CD4-positive, alpha-beta T cell treated with Interleukin-4 for 1 hour (primary cell): ENCODE measurements around the gene HID1.

Experiments
- DNase-seq, 2 donors: peaks; one replicate each; pipeline ENCODE4 v3.0.0-alpha.2; 2020 to 2022

HID1 gene

DNA sequence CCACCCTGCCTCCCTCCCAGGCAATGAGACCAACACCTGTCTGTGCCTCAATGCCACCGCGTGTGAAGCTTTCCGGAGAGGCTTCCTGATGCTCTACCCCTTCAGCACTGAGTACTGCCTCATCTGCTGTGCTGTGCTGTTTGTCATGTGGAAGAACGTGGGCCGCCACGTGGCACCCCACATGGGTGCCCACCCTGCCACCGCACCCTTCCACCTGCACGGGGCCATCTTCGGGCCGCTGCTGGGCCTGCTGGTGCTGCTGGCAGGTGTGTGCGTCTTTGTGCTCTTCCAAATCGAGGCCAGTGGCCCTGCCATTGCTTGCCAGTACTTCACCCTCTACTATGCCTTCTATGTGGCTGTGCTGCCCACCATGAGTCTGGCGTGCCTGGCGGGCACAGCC, 25.9 kb downstream of the HID1 start:
- no peak for DNase-seq

DNA sequence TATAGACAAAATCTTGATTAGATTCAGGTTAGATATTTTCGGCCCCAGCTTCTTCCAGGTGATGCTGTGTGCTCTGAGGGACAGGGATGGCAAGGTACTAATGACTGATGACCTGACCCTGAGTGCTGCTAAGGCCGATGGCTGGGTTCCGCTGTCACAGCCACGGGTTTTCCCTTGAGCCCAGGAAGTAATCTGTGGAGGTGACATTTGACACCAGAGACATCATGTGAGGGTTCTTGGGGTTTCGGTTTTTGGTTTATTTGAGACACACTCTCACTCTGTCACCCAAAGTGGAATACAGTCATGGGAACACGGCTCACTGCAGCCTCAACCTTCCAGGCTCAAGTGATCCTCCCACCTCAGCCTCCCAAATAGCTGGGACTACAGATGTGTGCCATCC, 27.0 kb downstream of the HID1 start:
- DNase-seq: no peak

DNA sequence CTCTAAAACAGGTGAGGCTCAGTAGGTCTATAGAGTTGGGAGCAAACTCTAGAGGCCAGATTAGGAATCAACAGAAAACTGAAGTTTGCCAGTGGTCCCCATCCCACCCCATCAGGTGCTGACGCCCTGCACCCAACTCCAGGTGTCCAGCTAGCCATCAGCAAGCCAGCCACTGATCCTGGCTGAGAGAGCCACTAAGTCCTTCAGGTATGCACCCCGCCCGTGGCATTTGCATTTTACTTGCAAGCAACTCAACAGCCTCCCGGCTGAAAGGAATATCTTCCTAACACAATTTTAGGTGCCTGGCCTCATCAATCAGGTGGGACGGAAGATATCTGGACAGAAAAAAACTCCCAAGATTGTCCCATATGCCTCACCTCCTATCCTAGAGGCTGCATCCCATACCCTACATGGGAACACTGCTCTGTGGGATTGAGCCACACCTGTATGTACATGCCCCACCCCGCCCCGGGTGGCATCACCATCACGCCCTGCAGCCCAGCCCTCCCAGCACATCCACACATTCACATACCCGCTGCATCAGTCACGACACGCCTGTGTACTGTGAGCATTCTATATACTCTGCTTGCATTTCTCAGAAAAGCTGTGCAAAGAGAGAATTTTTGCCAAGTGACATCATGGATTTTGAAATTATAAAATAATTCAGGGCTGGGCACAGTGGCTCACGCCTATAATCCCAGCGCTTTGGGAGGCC, 28.6 kb downstream of the HID1 start:
- no peak for DNase-seq

DNA sequence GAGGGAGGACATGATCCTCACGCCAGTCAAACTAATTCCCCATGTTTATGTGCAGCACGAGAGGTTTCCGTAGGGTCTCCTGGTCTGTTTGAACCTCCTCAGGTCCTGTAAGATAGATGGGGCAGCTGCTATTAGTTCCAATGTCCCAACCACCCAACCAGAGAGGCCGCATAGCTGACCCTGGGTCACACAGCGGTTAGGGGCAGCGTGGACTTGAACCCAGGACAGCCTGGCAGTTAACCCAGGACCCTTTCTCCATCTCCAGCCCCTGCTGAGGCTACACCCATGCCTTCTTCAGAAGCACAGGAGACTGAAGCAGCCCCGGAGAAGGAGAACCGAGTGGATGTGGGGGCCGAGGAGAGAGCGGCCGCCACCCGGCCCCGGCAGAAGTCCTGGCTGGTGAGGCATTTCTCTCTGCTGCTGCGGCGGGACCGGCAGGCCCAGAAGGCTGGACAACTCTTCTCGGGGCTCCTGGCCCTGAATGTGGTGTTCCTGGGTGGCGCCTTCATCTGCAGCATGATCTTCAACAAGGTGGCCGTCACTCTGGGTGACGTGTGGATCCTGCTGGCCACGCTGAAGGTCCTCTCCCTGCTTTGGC, 31.3 kb downstream of the HID1 start:
- DNase-seq: no peak

DNA sequence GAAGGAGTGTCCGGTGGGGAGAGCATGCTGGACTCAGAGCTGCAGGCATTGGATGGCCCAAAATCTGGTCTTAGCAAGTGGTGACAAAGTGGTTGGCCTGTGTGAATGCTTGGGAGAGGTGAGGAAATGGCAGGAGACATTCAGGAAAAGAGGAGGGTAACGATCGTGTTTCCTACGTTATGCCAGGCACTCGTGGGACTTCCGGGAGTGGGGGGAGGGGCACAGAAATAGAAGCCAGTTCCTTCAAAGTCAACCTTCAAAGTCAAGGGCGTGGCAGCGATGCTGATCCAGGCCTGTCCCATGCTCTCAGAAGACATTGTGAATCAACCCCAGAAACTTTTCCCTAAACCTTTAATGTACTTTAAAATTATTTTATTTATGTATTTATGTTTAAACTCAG, 33.0 kb downstream of the HID1 start:
- no peak for DNase-seq

DNA sequence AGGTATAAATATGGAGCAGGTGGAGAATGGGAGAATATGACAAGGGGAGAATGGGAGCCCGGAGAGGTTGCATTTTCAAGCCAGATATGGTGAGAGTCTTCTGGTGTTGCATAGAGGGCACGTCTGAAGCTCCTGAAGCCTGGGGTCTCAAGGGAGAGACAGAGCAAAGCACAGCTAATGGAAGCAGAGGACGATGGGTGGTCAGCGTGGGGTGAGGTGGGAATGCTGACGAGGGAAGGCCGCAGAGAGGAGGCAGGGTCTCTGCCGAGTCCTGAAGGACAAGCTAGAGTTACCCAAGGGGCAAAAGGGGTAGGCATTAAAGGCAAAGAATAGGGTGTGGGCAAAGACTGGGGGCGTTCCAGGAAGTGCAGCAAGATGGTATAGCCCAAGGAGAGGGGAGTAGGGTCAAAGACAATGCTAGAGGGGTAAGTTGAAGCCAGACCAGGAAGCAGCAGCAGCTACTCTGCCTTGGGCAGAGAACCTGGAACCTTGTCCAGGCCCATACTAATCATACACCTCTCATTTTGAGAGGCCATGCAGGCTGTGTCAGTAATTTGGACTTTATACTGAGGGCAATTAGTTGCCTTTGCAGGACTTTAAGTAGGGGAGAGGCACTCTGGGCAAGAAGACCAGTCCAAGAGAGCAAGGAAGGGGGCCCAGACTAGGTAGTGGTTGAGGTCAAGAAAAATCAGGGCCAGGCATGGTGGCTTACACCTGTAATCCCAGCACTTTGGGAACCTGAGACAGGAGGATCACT, 34.2 kb downstream of the HID1 start:
- DNase-seq: no peak

DNA sequence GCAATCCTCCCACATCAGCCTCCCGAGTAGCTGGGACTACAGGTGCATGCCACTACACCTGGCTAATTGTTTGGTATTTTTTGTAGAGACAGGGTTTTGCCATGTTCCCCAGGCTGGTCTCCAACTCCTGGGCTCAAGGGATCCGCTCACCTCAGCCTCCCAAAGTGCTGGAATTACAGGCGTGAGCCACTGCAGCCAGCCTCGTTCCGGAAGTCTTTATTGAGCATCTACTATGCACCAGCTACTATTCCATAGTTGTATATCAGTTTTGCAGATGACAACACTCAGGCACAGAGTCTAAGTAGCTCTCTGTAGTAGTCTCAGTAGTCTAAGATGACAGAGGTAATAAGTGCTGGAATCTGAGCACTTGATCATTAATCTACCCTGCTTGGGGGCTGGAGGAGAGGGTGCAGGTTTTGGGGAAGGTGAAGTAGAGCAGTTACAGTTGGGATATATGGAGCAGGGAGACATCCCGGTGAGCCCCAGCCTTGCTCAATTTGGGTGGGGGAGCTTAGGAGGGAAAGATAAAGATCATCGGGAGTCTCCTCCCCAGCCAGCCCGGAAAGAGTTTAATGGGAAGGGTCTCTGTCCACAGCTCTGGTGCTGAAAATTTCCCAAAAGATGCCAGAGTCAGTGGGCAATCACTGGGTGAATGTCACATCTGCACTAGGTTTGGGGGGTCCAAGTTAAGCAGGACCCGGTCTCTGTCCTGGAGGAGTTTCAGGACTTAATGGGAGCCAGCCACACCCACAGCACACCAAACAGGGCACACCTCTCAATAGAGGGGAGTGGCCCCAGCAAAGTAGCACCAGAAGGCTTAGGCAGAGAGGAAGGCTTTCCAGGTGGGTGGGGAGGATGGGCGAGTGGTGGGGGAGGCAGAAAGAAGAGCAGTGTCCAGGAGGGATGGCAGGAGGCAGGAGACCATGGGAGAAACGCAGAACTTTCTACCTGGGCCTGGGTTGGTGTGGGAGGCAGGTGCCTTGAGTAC, 35.2 kb downstream of the HID1 start:
- no peak for DNase-seq

DNA sequence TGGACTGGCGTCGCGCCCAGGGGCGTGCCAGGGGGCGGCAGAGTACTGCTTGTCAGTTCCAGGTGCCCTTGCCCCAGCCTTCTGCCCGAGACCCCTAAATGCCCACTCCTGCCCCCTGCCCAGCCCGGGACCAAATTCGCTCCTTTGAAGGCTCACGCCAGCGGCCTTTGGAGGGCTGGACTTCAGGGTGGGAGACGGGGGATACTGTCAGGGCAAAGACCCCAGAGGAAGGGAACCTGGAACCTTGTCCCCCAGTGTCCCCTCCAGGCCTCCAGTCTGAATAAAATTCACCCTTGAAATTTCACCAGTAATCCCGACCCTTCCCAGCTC, 36.1 kb downstream of the HID1 start:
- DNase-seq: no peak

DNA sequence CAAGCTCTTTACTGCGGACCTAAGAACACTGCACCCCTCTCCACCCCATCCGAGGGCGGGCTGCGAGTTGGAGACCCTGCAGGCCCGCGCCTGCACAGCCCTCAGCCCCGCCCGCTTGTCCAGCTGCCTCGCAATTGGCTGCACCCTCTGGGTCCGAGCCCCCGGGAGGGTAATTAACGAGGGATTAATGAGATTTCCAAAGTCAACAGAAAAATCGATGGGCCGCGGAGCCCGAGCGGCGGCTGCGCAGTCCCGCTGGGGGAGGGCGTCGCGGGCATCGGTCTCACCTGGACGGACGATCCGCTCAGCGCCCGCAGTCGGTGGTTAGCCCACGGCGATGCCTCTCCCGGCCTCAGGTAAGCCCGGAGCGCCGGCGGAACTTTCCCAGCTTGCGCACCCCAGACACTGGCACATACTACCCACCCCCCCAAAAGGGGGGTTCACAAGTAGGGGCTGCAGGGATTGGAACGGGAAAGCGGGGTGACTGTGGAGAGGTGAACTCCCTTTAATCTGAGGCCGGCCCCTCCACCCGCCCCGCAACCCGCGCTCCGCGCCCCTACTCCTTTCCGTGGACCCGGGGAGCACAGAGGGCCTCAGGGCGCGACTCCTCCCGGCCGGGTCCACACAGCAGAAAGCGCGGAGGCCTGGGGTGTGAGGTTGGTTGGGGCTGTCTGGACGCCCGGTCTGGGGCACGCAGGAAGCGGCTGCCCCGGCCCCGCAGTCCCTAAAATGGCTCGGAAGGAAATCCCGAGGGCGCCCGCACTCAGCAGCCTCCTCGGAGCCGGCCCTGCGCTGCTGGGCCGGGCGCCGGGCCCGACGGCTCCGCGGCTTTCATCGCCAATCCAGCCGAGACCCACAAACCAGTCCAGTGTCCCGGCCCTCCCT, 36.7 kb downstream of the HID1 start, which contains the start of gene OTOP3:
Gene OTOP3 (plus strand): TSS at position 314 of the 885 bp plus-strand sequence. CDS start 24 bp downstream, at position 338.
- DNase-seq: no peak

DNA sequence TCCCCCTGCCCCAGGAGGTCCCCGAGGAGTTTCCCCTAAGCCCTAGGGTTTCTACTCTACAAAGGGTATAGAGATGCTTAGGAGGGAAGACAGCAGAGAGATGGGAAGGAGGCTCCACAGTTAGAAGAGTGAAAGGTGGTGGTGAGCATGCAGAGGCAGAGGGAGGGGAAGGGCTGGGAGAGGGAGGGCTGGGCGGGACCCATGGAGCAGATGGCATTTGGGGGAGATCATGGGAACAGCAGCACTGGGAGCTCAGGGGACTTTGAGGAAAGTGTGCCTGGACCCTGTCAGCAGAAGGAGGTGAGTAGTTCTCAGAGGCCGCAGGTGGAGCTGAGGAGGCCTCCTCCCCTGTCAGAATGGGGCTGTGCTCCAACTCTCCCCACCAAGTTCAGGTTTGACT, 37.5 kb downstream of the HID1 start:
- no peak for DNase-seq

DNA sequence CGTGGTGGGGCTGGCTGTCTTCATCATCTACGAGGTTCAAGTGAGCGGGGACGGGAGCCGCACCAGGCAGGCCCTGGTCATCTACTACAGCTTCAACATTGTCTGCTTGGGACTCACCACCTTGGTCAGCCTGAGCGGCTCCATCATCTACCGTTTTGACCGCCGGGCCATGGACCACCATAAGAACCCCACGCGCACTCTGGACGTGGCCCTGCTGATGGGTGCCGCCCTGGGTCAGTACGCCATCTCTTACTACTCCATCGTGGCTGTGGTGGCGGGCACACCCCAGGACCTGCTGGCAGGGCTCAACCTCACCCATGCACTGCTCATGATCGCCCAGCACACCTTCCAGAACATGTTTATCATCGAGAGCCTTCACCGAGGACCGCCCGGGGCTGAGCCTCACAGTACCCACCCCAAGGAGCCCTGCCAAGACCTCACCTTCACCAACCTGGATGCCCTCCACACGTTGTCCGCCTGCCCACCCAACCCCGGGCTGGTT, 42.0 kb downstream of the HID1 start:
- no peak for DNase-seq

DNA sequence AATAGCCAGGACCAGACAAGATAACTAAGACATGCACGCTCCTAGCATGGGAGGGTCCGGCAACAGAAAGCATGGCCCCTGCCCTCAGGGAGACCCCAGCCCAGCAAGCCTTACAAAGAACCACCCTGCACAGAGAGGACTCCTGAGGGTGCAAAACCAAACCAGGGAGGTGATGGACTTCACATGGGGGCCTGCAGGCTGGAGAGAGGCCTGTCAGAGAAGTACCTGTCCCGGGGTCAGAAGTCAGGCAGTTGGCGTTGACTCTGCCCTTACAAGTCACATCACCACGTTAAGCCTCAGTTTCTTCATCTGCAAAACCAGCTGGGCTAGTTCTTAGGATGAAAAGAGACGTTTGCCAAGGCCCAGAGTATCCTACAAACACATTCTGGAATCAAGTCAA, 43.8 kb downstream of the HID1 start:
- DNase-seq: no peak

DNA sequence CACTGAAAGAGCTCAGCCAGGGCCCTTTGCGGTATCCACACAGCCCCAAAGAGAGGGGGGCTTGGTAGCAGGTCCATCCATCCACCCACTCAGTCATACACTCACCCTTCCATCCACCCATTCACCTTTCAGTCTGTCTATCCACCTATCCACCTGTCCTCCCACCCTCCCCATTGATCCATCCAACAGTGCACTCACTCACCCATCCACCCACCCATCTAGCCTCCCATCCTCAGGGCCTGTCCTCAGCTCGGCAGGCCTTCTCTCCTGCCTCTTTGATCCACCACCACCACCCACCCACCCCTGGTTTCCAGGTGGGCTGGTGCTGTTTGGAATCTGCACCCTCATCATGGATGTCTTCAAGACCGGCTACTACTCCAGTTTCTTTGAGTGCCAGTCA, 47.3 kb downstream of the HID1 start:
- no peak for DNase-seq

DNA sequence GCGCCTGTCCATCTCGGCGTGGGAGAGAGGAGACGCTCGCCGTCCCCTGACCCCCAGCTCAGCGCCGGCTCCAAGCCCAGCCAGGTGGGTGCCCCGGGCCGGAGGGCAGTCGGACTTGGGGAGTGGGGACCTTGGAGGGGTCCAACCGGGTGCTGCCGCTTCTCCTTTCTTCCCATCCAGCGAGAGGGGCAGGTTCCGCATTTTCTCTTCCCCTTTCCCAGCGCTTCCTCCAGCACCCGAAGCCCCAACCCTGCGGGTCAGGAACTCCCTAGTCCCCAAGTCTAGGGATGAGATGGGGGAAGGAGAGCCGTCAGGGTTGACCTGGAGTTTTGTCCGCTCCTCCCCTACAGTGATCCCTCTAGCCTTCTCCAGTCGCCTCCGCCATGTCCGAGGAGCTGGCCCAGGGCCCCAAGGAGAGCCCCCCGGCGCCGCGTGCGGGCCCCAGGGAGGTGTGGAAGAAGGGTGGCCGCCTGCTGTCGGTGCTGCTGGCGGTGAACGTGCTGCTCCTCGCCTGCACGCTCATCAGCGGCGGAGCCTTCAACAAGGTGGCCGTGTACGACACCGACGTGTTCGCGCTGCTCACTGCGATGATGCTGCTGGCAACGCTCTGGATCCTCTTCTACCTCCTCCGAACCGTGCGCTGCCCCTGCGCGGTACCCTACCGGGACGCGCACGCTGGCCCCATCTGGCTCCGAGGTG, 48.2 kb downstream of the HID1 start, which contains the start of gene OTOP2:
Gene OTOP2 (plus strand): TSS at position 24 of the 699 bp plus-strand sequence. CDS start 360 bp downstream, at position 384.
- peak in 1 of 2 donors; percentile 52 for DNase-seq

DNA sequence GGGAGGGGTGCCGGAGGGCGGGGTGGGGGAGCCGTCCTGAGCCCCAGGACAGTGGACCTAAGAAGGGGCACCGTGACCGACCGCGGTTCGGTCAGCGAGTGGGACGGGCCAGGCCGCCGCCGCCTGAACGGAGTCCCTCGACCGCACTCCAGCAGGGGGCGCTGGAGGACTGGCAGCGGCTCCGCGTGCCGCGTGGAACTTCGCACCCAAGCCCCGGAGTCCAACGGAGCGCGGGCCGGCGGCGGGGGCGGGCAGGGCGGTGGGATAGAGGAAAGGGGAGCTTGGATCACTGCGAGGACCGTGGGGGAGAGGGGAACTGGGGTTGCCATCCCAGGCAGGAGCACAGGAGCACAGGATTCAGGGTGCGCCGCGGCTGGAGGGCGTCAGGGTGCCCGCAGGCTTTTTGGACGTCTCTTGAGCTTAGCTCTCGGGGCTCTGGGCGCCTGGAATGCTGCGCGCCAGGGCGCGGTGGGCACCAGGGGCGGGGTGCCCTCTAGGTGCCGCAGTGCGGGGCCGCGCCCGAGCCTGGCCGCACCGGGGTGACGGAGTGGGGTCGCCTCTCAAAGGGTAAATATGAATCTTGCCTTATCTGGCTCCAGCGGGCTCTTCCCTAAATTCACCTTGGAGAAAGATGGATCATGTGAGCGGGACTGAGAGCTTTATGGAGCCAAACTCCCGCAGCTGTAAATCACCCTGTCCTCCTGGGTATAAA, 48.9 kb downstream of the HID1 start:
- peak; percentile 66 to 70 for DNase-seq

DNA sequence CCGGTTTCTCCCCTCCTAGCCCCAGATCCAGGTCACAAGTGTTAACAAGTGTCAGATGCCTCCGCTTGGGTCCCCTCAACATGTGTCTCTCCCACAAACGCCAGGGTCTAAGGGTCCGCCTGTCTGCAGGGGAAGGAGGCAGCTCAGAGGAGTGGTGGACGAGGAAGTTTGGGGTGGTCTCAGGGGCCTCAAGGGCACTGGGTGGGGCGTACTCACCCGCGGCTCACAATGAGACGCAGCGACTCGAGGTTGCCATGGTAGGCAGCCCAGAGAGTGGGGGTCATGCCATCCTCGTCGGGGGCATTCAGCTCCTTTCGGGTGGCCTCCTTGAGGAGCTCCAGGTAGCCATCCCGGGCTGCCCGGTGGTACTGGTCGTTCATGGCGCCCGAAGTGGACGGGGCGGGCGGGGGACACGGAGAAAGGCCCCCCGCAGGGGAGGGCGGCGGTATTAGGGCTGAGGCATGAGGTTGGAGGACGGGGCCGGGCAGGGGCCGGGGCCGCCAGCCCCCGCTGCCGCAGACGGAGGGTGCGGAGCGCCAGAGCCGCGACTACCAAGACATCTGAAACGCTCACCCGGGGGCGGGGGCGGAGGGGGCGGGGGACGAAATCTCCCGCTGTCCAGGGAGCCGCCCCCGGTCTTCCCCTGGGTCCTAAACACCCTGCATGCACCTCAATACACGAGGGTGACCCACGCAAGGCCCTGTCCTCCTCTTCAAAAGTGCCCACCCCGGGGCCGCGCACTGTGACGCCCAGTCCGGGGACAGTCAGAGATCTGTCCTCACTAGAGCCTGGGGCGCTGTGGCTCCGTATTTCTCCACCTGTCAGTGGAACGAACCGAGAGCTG, 49.6 kb downstream of the HID1 start, which contains the start of gene USH1G:
Gene USH1G (minus strand): TSS at position 562 of the 844 bp plus-strand sequence. CDS start 182 bp downstream, at position 380.
- no peak for DNase-seq

DNA sequence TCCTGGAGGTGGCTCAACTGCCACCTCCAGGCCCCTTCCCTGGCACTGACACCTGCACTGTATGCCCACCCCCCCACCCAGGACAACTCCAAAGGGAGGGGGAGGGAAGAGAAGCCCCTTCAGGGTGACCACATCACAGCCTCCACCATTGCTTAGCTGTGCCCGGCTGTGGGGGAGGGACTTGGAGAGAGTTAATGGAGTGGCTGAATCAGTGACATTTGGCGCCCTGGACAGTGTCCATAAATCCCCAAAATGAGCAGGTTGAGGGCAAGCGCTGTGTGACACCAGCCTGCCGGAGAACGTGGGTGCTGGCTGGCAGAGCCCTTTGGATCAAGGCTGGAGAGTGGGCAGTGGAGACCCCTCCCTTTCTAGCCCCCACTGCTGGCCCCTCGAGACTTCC, 50.4 kb downstream of the HID1 start:
- no peak for DNase-seq

DNA sequence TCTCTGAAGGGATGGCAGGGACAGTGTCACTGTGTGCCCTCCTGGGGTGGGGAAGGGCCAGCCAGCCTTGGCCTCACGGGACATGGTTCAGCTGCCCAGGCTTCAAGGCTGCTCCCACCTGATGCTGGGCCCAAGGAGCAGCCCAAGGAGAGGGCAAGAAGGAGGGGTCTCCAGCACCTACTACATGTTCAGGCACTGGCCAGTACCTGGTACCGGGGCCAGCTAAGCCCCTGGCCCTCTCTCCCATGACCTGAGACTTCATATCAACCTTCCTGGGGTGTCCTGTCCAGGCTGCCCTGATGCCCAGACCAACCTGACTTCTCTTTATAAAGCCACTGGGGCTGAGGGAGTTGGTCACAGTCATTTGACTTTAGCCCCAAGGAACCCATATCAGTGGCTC, 50.8 kb downstream of the HID1 start:
- DNase-seq: no peak
